GM12872 (cell line): Measurements from ENCODE around the gene ERI3.

Source experiments
- TF ChIP-seq, protein P1 (sequence below): IDR thresholded peaks from 3 replicates; pipeline ENCODE4 v1.5.1; 2011; ENCODE audit warnings: low read depth, mild to moderate bottlenecking, low read length, moderate library complexity; ENCODE audit not compliant: insufficient read depth

ERI3 gene

DNA sequence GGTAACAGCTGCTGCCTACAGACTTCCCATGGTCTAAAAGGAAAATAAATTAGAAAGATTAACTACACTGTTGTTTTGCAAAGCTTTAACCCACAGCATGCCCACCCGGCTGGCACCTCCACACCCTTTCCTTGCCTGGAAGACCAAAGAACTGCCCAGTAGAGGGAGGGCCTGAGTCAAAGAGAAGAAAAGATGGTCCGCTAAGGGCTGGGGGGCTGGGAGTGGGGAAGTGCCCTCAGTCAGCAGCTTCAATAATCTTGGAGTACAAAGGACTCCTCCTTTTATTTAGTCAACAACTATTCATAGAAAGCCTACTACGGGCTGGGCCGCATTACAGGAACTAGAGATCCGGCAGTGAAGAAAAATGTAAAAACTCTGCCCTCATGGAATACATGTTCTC is 40.6 kb downstream of the ERI3 start:
- TF ChIP-seq, protein P1, sequence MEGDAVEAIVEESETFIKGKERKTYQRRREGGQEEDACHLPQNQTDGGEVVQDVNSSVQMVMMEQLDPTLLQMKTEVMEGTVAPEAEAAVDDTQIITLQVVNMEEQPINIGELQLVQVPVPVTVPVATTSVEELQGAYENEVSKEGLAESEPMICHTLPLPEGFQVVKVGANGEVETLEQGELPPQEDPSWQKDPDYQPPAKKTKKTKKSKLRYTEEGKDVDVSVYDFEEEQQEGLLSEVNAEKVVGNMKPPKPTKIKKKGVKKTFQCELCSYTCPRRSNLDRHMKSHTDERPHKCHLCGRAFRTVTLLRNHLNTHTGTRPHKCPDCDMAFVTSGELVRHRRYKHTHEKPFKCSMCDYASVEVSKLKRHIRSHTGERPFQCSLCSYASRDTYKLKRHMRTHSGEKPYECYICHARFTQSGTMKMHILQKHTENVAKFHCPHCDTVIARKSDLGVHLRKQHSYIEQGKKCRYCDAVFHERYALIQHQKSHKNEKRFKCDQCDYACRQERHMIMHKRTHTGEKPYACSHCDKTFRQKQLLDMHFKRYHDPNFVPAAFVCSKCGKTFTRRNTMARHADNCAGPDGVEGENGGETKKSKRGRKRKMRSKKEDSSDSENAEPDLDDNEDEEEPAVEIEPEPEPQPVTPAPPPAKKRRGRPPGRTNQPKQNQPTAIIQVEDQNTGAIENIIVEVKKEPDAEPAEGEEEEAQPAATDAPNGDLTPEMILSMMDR, result no peak

DNA sequence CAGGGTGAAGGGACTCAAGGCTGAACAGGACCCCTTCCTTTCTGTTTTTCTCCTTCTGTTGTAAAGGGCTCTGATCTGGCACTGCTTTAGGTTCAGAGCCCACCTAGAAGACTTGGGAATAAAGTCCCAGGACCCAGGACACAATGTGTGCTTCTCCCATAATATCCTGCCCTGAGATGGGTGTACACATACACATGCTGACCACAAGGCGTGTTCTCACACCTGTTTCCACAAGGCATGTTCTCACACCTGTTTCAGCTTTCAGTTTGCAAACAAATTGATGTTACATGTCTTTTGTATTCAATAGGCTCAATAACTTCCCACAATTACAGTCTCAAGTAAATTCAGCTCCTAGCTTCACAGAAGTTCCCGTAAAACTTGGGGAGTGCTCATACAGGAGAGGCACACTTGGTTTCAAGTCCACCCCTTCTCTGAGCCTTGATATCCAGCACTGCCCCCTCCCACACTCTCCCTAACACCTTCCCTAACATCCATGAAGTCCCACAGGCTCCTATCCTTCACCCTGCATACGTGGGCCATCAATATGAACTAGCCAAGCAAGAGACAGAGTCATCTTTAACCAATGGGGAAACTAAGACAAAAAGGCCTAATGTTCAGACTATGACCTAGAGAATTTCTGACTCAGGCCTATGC is 41.7 kb downstream of the ERI3 start:
- TF ChIP-seq, protein P1, result no peak

DNA sequence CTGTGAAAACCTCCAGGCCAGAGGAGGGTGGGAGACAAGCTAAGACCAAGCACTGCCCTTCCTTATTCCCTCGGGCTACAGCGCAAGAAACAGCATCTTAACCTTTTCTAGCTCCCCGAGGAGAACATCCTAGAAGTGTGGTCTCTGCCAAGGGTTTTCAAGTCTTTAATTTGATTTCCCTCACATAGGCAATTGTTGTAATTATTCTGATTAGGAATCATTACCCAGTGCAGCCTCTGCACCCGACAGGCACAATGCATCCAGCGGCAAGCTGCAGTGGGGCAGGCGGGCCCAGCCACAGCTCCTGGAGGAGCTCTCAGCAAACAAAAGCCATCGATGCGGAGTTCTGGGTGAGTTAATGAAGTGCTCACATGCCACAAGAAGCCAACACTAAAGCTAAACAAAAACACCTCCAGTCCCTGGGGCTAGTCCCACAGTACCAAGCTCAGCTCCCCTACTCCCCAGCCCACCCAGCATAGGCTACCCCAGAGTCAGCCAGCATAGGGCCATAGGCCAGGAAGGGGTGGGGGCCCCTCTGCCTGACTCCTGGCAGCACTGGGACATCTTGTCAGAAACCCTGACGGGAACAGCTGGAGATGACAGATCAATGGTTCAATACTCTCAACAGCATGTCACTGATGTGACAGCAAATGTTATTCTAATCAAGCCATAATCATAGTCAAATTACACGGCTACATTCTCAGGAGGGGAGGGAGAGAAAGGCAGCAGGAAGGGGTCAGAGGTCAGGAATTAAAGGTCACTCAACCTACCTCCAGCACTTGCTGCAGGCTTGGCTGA is 42.5 kb downstream of the ERI3 start:
- TF ChIP-seq, protein P1, result no peak

DNA sequence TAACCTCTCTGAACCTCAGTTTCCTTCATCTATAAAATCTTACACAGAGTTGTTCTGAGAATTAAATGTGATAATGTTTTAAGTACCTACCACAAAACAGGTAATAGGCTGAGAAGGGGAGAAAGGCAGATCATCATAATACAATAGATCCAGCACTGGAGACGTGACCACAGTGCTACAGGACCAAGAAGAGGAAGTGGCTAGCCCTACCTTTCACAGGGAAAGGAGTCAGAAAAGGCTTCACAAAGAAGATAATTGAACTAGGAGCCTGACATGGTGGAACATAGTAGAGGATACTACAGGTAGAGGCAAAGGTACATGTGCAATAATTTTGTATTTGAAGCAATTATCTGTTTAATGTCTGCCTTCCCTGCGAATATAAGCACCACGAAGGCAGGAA is 45.1 kb downstream of the ERI3 start:
- TF ChIP-seq, protein P1, result no peak

DNA sequence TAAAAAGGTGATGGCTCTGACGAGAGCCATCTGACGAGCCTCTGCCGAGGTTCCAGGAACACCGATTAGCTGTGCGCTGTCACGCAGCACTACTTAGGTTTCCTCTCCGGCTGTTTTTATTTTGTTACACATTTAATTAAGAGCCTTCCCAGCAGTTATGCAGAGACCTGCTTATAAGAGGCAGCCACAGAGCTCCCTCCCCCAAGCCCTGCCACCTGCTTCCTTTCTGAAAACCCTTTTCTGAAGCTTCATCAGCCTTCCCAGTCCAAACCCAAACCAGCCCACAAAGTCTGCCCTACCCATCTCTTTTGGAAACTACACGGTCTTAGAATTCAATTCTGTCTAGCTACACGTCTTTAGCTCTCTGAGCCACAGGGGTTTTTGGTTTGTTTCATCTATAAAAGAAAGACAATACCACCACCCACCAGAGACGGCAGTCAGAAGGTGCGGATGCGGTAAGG is 49.1 kb downstream of the ERI3 start:
- TF ChIP-seq, protein P1, result no peak

DNA sequence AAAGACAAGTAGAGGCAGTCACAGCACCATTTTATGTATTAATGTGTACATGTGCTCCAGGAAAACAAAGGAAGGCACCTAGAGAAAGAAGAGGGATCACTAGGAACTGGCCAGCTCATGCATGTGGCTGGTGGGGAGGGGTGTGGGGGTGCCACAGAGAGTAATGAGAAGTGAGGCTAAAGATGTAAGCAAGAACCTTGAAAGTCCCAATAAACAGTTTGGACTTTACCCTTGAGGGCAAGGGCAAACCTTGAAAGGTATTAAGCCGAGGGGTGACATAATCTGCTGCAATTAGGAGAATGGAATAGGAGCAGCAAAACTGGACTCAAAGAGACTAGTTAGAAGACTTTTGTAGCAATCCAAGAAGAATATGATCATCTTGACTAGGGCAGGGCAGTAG is 51.5 kb downstream of the ERI3 start:
- TF ChIP-seq, protein P1, result no peak

DNA sequence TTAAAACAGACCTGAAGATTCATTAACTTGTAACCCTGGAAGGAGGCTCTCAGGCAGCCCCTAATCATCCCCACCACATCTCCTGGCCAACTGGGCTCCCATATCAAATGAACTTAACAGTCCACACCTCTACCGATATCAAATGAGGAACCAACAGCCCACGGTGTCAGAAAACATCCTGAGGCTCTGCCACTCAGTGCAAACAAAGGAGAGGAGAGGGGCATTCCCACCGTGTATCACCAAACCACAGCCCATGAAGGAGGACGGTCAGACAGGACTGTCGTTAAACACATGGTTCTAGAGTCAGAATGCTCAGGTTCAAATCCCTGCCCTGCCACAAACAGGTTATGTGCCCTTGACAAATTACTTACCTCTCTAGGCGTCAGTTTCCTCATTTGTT is 52.5 kb downstream of the ERI3 start:
- TF ChIP-seq, protein P1, result no peak
